ENCODE data around the gene FAM13A. TPM values are rescaled to one million over a fixed set of nuclear protein-coding genes. Genes with fewer than 3 reads are reported as not detected.

The FAM13A gene
- total RNA-seq, 2 donors from 2014 or later, result 27.2 to 107 TPM

DNA sequence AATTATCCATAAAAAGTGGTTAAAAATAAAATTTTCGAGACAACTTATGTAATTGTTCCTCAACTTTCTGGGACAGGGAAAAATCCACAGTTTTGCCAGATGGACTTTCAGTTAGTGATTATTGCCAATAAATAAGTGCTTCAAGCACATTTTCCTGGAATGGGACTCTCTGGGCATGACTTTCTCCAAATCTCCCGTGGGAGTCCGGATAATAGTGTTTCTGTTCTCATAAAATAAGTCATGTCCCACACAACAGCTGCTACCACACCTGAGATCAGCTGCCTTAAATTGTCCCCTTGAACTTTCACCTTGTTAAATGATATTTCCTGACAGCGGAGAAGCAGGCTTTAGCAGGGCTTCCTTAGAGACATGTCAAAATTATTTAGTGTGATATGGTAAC is 226.0 kb downstream of the FAM13A start:
- Histone ChIP-seq H3K36me3 (no peaks in the 10 kb centered on the region), H3K27ac (no peak overlapping the region), H3K4me3 (no peak overlapping the region), H3K27me3 (replicated peaks; ENCODE audit: insufficient read depth) (no peaks in the 10 kb centered on the region), H3K9me3 (no peaks in the 10 kb centered on the region), H3K4me1 (replicated peaks) (no peaks in the 10 kb centered on the region)
- no peak for TF ChIP-seq POLR2A (IDR thresholded peaks at IDR 0.05)
- TF ChIP-seq, protein P1, sequence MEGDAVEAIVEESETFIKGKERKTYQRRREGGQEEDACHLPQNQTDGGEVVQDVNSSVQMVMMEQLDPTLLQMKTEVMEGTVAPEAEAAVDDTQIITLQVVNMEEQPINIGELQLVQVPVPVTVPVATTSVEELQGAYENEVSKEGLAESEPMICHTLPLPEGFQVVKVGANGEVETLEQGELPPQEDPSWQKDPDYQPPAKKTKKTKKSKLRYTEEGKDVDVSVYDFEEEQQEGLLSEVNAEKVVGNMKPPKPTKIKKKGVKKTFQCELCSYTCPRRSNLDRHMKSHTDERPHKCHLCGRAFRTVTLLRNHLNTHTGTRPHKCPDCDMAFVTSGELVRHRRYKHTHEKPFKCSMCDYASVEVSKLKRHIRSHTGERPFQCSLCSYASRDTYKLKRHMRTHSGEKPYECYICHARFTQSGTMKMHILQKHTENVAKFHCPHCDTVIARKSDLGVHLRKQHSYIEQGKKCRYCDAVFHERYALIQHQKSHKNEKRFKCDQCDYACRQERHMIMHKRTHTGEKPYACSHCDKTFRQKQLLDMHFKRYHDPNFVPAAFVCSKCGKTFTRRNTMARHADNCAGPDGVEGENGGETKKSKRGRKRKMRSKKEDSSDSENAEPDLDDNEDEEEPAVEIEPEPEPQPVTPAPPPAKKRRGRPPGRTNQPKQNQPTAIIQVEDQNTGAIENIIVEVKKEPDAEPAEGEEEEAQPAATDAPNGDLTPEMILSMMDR (IDR thresholded peaks at IDR 0.05), result no peak
- intact Hi-C loops (cut with DNase I), result no loop called here
- 51% methylated on average over 4 of the region's 4 CpGs for WGBS
- DNase-seq (ENCODE audit: low spot score), result no peak

DNA sequence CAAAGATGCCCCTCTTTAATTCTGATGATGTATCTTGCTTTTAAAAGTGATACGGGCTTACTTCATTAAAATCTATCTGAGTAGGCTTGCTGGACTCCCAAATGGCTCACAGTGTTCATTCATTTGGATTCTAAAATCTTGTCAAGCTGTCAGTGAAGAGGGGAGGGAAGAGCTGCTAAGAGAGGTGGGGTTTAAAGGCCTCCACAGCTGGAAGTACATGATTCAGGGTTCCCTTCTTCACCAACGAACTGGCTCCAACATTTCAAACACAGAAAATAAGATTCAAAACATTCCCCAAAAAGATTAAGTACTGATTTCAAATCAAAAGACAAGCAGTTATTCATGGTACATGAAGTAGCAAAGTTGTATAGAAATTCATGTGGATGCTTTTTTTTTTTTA is 226.4 kb downstream of the FAM13A start:
- DNase-seq (ENCODE audit: low spot score), result no peak
- TF ChIP-seq POLR2AphosphoS5 (IDR thresholded peaks at IDR 0.05), result no peak
- TF ChIP-seq POLR2A (IDR thresholded peaks at IDR 0.05), result no peak
- TF ChIP-seq, protein P1 (IDR thresholded peaks at IDR 0.05), result no peak
- H3K27me3 ChIP-seq (replicated peaks; ENCODE audit: insufficient read depth), result no peaks in the 10 kb centered on the region
- no peak overlapping the region for H3K4me3 ChIP-seq
- no peaks in the 10 kb centered on the region for H3K9me3 ChIP-seq
- no peak overlapping the region for H3K27ac ChIP-seq
- H3K36me3 ChIP-seq, result no peaks in the 10 kb centered on the region
- 59% methylated on average over 2 of the region's 2 CpGs for WGBS
- intact Hi-C loops (cut with DNase I), result no loop called here
- no peaks in the 10 kb centered on the region for H3K4me1 ChIP-seq (replicated peaks)

DNA sequence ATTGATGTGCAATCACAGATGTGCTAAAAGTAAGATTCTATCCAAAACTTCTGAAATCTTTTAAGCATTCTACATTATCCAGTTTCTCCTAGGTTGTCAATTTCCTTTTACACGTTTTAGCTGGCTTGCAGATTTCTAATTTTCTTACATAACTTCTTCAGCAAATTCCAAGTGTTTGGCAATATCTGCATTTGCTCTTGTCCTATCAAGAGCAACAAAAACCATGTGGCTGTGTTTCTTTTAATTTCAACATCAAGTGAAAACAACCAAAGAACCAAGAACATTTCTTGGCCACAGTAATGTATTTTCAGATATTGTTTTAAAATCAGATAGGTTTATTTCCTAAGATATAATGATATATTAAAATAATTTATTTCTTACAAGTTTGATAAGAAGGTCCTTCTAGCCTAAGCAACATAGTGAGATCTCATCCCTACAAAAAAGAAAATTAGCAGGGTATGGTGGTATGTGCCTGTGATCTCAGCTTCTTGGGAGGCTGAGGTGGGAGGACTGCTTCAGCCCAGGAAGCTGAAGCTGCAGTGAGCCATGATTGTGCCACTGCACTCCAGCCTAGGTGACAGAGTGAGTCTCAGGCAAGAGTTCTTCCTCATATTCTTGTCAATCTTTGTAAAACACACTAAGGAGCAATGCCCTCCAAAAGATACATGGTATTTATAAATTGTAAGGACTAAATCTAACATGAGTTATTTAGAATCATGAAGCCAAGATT is 228.0 kb downstream of the FAM13A start:
- Histone ChIP-seq H3K9me3 (no peaks in the 10 kb centered on the region), H3K36me3 (no peaks in the 10 kb centered on the region), H3K4me1 (replicated peaks) (no peaks in the 10 kb centered on the region), H3K4me3 (no peak overlapping the region), H3K27me3 (replicated peaks; ENCODE audit: insufficient read depth) (no peaks in the 10 kb centered on the region), H3K27ac (no peak overlapping the region)
- no peak for TF ChIP-seq POLR2AphosphoS5 (IDR thresholded peaks at IDR 0.05)
- TF ChIP-seq, protein P1 (IDR thresholded peaks at IDR 0.05), result no peak
- TF ChIP-seq POLR2A (IDR thresholded peaks at IDR 0.05), result no peak
- intact Hi-C loops (cut with DNase I), result loop anchor here (5.0 to 10.0 kb wide), 2 partner anchors 122 to 304 kb away; partner anchors contain the start of gene PYURF
- DNase-seq (ENCODE audit: low spot score), result no peak
- WGBS, result 31% methylated on average over 1 of the region's 1 CpG

DNA sequence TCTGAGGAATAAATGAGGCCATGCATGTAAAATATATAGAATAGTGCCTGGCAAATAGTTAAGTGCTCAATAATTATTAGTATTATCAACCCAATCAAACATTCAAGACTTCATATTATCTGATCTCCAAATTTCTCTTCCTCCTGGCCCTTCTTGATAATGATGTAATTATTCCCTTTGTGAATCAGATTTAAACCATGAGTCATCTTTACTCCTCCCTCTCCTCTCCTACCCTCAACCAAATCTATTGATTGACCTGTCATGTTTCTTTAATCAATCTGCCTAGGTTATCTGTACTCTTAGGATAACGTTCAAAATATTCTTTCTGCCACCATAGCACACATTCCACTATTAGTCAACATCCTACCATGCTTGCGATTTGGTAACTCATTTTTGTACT is 229.5 kb downstream of the FAM13A start:
- intact Hi-C loops (cut with DNase I), result loop anchor here (5.0 to 10.0 kb wide), 2 partner anchors 120 to 303 kb away; partner anchors contain the start of gene PYURF
- 92% methylated on average over 2 of the region's 2 CpGs for WGBS
- H3K4me1 ChIP-seq (replicated peaks), result no peaks in the 10 kb centered on the region
- no peak for TF ChIP-seq POLR2A (IDR thresholded peaks at IDR 0.05)
- TF ChIP-seq, protein P1 (IDR thresholded peaks at IDR 0.05), result no peak
- no peak for TF ChIP-seq POLR2AphosphoS5 (IDR thresholded peaks at IDR 0.05)
- H3K4me3 ChIP-seq, result no peak overlapping the region
- H3K27ac ChIP-seq, result no peak overlapping the region
- no peak for DNase-seq (ENCODE audit: low spot score)
- H3K36me3 ChIP-seq, result no peaks in the 10 kb centered on the region
- H3K9me3 ChIP-seq, result no peaks in the 10 kb centered on the region
- no peaks in the 10 kb centered on the region for H3K27me3 ChIP-seq (replicated peaks; ENCODE audit: insufficient read depth)

DNA sequence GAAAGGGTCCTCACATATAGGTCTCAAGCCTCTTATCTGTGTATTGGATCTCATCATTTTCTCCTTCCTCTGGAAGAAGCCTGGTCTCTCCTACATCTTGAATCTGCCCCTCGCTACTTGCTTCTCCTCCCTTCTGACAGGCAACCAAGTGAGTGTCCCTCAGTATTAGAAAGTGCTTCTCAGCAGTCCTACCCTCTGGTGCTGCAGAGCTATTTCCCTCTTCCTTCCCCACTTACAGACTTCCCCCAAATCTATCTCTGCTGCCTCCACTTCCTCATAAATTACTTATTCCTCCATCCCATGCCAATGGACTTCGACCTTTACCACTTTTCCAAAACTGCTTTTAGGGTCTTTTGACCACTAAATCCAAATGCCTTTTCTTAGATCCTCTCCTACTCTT is 230.2 kb downstream of the FAM13A start:
- H3K27me3 ChIP-seq (replicated peaks; ENCODE audit: insufficient read depth), result no peaks in the 10 kb centered on the region
- intact Hi-C loops (cut with DNase I), result loop anchor here (5.0 to 10.0 kb wide), 2 partner anchors 119 to 302 kb away; partner anchors contain the start of gene PYURF

More for the DNA sequence above, 230.2 kb downstream of the FAM13A start:
- Histone ChIP-seq H3K4me1 (replicated peaks) (no peaks in the 10 kb centered on the region), H3K4me3 (no peak overlapping the region), H3K9me3 (no peaks in the 10 kb centered on the region), H3K27ac (no peak overlapping the region), H3K36me3 (no peaks in the 10 kb centered on the region)
- TF ChIP-seq POLR2A (IDR thresholded peaks at IDR 0.05) (no peak), POLR2AphosphoS5 (IDR thresholded peaks at IDR 0.05) (no peak)
- TF ChIP-seq, protein P1 (IDR thresholded peaks at IDR 0.05), result no peak
- no peak for DNase-seq (ENCODE audit: low spot score)
- 92% methylated on average over 2 of the region's 2 CpGs for WGBS

Measured in prostate gland (tissue), 2 donors.